GM20431 (cell line): ENCODE data around the gene TEC.
"Not testable (repeated sequence)": the region's sequence is repeated elsewhere in the genome, so short reads cannot be mapped to it uniquely, and the experiment has no call there.

Experiments
- in situ Hi-C: fragments of 300-500 bp; cut with MseI, MboI; formaldehyde crosslinking; loops from one replicate; pipeline ENCODE4 v1.15.0; 2020; ENCODE audit warnings: low sequenced_read_pairs; ENCODE audit not compliant: unreplicated experiment

TEC gene

GRCh38 chr4:48243887-48244286, 25.8 kb downstream of the TEC start:
- in situ Hi-C loops: no loop called here

- in situ Hi-C loops: no loop called here
Measured at GRCh38 chr4:48243429-48243828, 26.2 kb downstream of the TEC start.

- in situ Hi-C loops: no loop called here
Measured at GRCh38 chr4:48242511-48243195, 27.0 kb downstream of the TEC start.

- in situ Hi-C loops: no loop called here
Measured at GRCh38 chr4:48241731-48242130, 27.9 kb downstream of the TEC start.

GRCh38 chr4:48237996-48238645, 31.5 kb downstream of the TEC start:
- in situ Hi-C loops: no loop called here

GRCh38 chr4:48235050-48235449, 34.6 kb downstream of the TEC start:
- in situ Hi-C loops: no loop called here

- in situ Hi-C loops: no loop called here
Measured at GRCh38 chr4:48234575-48234974, 35.1 kb downstream of the TEC start.

GRCh38 chr4:48228949-48229348, 40.7 kb downstream of the TEC start:
- in situ Hi-C loops: no loop called here

- in situ Hi-C loops: no loop called here
Measured at GRCh38 chr4:48227662-48228061, 42.0 kb downstream of the TEC start.

- in situ Hi-C loops: no loop called here
Measured at GRCh38 chr4:48226199-48226598, 43.4 kb downstream of the TEC start.

- in situ Hi-C loops: no loop called here
Measured at GRCh38 chr4:48225368-48226141, 44.1 kb downstream of the TEC start.

GRCh38 chr4:48224606-48225005, 45.0 kb downstream of the TEC start:
- in situ Hi-C loops: no loop called here

- in situ Hi-C loops: no loop called here
Measured at GRCh38 chr4:48223633-48224295, 45.9 kb downstream of the TEC start.

- in situ Hi-C loops: no loop called here
Measured at GRCh38 chr4:48222491-48222890, 47.1 kb downstream of the TEC start.

GRCh38 chr4:48219430-48219829, 50.2 kb downstream of the TEC start:
- in situ Hi-C loops: not testable (repeated sequence)

GRCh38 chr4:48216563-48216962, 53.1 kb downstream of the TEC start:
- in situ Hi-C loops: no loop called here

GRCh38 chr4:48215977-48216376, 53.7 kb downstream of the TEC start:
- in situ Hi-C loops: no loop called here

- in situ Hi-C loops: no loop called here
Measured at GRCh38 chr4:48212165-48212564, 57.5 kb downstream of the TEC start.

- in situ Hi-C loops: no loop called here
Measured at GRCh38 chr4:48210966-48211328, 58.7 kb downstream of the TEC start.

GRCh38 chr4:48205626-48206025, 64.0 kb downstream of the TEC start:
- in situ Hi-C loops: no loop called here

GRCh38 chr4:48205107-48205506, 64.5 kb downstream of the TEC start:
- in situ Hi-C loops: no loop called here
